HG02970 (cell line): Measurements from ENCODE around the gene TMEM117.

ENCODE experiments used
- ATAC-seq: cut with Tn5 transposase; IDR thresholded peaks from one replicate; pipeline ENCODE4 v1.9.1; 2021; ENCODE audit warnings: mild to moderate bottlenecking, moderate library complexity, moderate number of reproducible peaks; ENCODE audit not compliant: unreplicated experiment, low FRiP score

Gene TMEM117

GRCh38 chr12:43835656-43836474 lies at the start of gene TMEM117:
TSS of gene TMEM117 (plus strand) at chr12:43836081.
- ATAC-seq: peak; percentile 89

- no peak for ATAC-seq
Measured at GRCh38 chr12:43786899-43787693, 48.8 kb upstream of the TMEM117 start.

GRCh38 chr12:43789941-43790340 lies 45.9 kb upstream of the TMEM117 start:
- no peak for ATAC-seq

GRCh38 chr12:43795716-43796280 lies 40.1 kb upstream of the TMEM117 start:
- ATAC-seq: no peak

DNA sequence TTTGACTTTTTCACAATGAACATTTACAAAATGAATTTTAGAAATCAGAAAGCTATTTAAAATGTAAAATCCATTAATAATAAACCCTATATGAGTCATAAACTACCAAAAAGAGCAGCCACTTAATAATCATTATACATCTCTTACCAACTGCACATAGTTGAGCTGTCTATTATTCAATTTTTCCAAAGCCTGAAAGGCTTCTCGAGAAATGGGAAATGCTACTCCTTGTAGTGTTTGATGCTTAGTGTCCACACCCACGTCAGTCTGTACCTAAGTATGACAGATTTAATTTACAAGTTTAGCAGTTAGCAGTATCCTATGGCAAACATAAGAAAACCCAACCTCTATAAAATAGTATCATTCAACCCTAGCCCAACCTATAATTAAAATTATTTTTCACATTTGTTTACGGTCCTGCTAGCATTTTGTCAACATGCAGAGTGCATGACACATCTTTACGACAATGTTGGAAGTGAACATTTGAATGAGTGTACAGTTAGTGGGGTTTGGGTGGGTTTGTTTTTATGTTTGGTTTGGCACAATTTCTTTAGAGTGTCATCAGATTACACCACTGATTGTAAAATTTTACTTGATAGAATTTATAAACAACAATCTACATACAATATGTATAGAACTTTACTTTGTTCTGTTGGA lies 38.2 kb upstream of the TMEM117 start:
- ATAC-seq: no peak

DNA sequence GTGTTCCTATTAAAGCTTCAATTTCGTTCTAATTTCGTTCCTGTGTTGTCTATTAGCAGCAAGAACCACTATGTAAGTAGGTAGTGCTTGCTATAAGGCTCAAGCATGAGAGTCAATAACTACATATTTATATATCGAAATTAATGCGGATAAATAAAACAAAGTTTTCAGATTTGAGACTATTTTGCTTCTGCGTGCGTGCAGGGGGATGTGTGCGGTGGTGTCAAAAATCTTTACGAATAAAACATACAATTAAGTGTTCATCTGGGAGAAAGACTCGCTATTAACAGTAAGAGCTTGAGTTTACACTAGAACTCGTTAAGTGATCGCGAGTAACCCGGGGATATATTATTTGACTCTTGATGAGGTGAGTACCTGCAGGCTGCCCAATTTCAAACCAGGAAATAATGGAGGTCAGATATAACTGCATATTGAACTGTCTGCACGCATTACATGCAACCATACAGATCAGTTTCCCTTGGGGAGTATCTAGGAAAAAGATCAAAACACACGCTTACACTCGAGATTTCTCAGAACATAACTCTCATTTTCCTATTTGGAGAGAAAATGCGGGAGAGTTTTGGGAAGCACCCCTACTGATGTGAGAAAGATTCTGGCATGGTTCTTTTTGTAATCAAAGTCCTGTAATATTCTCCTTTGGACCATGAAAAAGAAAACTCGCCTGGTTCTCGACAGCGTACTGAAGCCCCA lies 30.6 kb upstream of the TMEM117 start:
- ATAC-seq: no peak

- ATAC-seq: peak; percentile 98
Measured at GRCh38 chr12:43805860-43806736, 29.8 kb upstream of the TMEM117 start, which contains the start of gene TWF1. TSS of gene TWF1 (minus strand) at chr12:43806317. CDS start at chr12:43806245, 72 bp downstream.

DNA sequence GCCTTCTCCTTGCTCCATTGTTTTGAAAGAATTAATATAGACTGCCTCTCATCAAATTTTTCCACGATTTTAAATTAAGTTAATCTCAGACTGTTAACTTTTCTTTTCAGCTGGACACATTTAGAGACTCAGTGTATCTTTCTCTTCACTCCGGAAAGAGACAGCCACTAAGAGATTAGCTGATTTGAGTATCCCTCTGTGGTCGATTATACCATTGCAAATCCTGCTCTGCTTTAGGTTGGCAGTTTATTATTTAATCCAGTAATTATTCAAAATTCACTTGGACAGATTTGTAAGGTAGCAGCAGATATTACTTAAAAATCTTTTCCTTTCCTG lies 29.2 kb upstream of the TMEM117 start:
- no peak for ATAC-seq

- no peak for ATAC-seq
Measured at GRCh38 chr12:43807386-43807785, 28.5 kb upstream of the TMEM117 start.

GRCh38 chr12:43812057-43812456 lies 23.8 kb upstream of the TMEM117 start:
- no peak for ATAC-seq

GRCh38 chr12:43812926-43813325 lies 23.0 kb upstream of the TMEM117 start:
- ATAC-seq: no peak

DNA sequence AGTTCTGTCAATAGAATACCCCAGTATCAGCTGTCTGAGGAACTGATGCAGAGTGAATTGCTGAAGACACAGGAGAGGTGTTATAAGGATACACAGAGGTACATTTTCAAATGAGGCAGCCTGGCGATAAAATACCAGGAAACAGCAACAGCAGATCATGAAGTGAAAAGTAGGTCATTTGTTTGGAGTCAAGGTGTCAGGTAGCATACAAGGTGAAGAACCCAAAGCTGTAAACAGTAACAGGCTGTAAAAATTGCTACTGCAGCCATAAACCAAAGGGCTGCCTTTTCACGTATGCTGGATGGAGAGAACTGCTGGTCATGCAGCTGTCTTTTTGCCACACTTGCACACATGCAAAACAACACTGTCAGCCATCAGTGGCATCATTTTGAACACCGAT lies 20.5 kb upstream of the TMEM117 start:
- ATAC-seq: no peak

DNA sequence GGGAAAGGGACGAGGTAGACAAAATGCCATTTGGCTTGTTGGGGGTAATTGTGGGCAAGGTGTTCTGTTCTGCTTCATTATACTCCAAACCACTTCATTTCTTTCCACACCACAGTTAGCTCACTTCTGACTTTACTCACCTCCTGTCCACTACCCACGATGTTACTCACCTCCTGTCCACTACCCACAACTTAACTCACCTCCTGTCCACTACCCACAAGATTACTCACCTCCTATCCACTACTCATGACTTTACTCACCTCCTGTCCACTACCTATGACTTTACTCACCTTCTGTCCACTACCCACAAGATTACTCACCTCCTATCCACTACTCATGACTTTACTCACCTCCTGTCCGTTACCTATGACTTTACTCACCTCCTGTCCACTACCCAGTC lies 19.7 kb upstream of the TMEM117 start:
- no peak for ATAC-seq

DNA sequence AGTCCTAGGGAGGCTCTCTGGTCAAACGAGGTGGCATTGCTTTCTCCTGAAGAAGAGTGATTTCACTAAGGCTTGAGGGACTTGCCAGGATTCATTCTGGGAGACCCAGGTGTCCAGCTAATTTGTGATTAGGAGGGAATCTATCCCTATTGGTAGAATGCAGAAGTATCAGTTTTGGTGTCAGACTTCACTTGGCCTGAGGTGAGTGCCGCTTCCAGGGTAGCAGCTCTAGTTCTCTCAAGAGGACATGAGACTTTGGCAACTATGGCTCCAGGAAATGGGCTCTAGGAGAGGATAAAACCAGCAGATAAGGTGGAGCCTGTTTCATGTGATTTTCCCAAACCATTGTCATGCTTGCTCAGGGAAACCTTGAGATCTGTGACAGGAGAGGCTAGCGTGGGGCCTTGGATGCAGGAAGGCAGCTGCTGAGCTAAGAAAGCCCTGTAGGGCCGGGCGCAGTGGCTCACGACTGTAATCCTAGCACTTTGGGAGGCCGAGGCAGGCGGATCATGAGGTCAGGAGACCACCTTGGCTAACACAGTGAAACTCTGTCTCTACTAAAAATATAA lies 11.6 kb upstream of the TMEM117 start:
- ATAC-seq: no peak

DNA sequence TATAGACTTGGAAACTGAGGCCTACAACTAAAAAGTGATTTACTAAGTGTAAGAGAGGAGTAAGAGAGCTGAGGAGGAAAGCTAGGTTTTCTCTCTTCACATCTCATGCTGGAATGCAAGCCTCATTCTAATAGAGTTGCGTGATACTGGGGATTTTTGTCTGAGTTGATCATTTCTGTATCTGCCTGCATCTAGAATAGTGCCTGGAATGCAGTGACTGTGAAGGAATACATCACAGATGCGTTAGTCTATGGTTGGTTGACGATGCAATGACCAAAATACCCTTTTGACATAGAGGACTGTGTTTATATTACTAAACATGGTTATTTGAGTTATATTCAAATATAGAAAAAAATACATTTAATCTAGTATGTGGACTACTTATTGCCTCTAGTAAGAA lies 9.2 kb upstream of the TMEM117 start:
- no peak for ATAC-seq

DNA sequence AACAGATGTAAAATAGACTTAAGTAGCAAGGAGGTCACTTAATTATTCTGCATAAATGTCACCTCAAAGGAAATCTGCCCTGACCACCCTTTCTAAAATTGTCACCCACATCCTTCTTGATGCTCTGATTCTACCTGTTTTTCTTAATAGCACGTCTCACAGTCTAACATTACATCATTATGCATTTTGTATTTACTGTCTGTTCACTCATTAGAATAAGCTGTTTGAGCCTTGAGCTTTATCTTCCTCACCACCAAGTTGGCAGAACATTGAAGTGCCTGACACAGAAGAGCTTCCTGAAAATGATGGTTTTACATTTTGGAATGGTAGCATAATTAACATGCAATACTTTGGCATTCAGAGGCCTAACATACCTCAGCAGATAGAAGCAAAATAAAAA lies 8.8 kb upstream of the TMEM117 start:
- no peak for ATAC-seq

- no peak for ATAC-seq
Measured at GRCh38 chr12:43832463-43833168, 3.3 kb upstream of the TMEM117 start.

DNA sequence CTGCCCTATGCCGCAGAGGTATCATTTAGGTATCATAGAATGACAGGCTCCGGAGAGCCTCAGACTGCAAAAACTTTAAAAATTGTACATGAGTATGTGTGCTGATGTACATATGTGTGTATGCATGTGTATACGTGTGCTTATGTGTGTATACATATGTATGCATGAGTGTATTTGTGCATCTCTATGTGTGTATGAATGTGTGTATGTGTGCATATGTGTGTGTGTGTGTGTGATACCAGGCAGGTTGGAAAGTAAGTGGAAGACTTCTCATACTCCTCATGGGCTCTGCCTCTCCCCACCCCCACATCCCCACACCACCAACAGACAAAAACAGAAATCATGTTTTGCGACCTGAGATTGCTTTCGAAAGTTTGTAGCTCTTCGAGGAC lies 621 bp upstream of the TMEM117 start:
- no peak for ATAC-seq
